AG09309 (cell line): ENCODE measurements around the gene APBB1IP.
"Not testable (repeated sequence)": the region's sequence is repeated elsewhere in the genome, so short reads cannot be mapped to it uniquely, and the experiment has no call there.

ENCODE experiments used
- DNase-seq: peaks from one replicate; pipeline ENCODE4 v3.0.0-alpha.2; 2010; ENCODE audit warnings: low read depth
- H3K4me3 ChIP-seq: 2 replicates; pipeline ENCODE4 v1.5.1; 2011; ENCODE audit warnings: mild to moderate bottlenecking, low read depth, low read length, moderate library complexity; ENCODE audit not compliant: control insufficient read depth
- TF ChIP-seq, protein P1 (sequence below): IDR thresholded peaks from 2 replicates; pipeline ENCODE4 v1.5.1; 2011; ENCODE audit warnings: mild to moderate bottlenecking, low read depth, low read length, inconsistent platforms; ENCODE audit not compliant: insufficient read depth, control insufficient read depth; ENCODE audit errors: missing control alignments

The APBB1IP gene, protein sequence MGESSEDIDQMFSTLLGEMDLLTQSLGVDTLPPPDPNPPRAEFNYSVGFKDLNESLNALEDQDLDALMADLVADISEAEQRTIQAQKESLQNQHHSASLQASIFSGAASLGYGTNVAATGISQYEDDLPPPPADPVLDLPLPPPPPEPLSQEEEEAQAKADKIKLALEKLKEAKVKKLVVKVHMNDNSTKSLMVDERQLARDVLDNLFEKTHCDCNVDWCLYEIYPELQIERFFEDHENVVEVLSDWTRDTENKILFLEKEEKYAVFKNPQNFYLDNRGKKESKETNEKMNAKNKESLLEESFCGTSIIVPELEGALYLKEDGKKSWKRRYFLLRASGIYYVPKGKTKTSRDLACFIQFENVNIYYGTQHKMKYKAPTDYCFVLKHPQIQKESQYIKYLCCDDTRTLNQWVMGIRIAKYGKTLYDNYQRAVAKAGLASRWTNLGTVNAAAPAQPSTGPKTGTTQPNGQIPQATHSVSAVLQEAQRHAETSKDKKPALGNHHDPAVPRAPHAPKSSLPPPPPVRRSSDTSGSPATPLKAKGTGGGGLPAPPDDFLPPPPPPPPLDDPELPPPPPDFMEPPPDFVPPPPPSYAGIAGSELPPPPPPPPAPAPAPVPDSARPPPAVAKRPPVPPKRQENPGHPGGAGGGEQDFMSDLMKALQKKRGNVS

DNA sequence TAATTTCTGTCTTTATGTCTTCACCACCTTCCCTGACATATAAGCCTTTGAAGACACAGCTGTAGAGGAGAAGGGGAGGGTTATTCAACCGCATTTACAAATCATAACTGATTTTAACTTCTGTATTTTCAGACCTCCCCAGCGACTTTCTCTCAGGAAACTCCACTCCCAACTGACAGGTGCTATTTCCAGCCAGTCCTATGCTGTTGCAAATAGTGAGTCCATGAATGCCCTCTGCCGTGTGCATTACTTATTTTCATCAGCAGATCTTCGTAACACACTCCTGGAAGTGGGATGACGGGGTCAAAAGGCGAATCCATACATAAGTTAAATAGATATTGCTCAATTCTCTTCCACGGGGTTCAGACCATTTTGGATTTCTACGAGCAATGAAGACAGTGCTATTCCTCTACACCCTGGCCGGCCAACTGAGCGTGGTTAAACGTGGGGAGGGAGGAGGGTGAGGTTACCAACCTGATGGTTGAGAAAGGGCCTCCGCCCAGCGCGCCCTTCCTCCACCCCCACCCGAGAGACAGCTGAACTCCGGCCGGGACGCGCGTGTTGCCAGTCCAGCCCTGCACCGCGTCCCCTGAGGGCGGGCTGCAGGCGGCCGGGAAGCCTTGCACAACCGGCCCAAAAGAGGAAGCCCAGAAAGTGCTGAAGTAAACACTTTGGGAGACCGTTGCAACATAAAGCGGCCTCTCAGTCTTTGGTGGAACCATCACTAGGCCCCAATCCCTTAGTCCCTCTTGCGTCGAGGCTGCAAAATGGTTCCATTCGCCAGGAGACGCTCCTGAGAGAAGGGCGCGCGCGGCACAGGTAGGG lies at the start of gene APBB1IP:
Gene APBB1IP, plus strand, starts transcription at position 705 of the 825 bp plus-strand sequence. CDS start 53,986 bp downstream, outside the sequence.
- peak; percentile 53 for DNase-seq
- H3K4me3 ChIP-seq, result peak within 1 kb of the TSS; percentile 67
- TF ChIP-seq, protein P1, sequence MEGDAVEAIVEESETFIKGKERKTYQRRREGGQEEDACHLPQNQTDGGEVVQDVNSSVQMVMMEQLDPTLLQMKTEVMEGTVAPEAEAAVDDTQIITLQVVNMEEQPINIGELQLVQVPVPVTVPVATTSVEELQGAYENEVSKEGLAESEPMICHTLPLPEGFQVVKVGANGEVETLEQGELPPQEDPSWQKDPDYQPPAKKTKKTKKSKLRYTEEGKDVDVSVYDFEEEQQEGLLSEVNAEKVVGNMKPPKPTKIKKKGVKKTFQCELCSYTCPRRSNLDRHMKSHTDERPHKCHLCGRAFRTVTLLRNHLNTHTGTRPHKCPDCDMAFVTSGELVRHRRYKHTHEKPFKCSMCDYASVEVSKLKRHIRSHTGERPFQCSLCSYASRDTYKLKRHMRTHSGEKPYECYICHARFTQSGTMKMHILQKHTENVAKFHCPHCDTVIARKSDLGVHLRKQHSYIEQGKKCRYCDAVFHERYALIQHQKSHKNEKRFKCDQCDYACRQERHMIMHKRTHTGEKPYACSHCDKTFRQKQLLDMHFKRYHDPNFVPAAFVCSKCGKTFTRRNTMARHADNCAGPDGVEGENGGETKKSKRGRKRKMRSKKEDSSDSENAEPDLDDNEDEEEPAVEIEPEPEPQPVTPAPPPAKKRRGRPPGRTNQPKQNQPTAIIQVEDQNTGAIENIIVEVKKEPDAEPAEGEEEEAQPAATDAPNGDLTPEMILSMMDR, result peak; percentile 5

DNA sequence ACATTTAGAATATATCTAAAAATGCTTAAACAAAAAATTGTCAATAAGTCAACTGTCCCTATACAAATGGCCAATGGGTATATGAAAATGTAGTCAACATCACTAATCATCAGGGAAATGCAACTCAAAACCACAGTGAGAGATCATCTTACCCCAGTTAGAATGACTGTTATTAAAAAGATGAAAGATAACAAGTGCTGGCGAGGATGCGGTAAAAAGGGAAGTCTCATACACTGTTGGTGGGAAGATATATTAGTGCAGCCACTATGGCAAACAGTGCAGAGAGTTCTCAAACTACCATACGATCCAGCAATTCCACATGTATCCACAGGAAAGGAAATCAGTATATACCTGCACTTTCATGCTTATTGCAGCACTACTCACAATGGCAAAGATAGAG lies 48.6 kb upstream of the APBB1IP start:
- TF ChIP-seq, protein P1, result no peak

DNA sequence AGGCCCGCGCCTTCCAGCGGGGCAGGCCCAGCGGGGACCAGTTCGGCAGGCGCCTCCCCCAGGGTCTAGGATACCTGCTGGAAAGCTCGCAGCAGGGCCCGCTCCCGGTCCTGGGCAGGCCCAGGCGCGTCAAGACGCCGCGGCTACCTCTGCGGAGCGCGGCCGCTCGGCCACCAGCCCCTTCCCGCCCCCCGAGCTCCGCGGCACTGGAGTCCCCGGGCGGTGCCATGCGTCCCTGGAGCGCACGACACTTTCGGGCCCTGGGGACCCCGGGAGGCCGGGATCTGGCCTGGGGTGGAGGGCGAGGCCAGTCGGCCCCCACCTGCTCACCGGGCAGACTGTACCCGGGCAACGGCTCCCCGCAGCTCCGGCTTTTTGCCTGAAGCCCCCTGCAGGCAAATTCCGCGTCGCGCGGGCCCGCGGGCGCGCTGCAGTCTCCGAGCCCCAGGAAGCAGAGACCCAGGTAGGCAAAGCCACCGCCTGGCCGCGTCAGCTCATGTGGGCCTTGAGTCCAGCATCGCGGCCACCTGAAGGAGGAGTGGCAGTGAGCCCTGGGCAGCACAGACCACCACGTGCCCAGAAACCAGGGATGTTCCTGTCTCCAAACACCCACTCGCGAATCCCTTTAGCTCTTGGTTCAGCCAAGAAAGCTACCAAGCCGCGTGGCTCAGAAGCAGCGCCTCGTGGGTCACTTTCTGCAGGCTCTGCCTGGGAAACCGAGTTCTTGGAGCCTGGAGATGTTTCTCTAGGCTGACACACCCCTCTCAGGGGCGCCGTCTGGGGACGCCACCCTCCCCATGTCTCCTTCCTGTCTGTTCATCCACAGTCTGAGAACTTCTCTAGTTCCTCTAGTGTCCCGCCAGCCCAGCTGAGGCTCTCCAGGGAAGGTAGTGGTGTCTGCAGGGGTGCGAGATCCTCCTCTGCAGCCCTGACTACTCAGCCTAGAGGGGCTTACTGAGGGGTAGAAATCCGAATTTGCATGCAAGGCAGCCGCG lies 46.1 kb upstream of the APBB1IP start:
- no peak for DNase-seq
- H3K4me3 ChIP-seq, result no peak overlapping the region
- TF ChIP-seq, protein P1, result no peak

More for the DNA sequence above, 48.6 kb upstream of the APBB1IP start:
- DNase-seq, result no peak
- no peak overlapping the region for H3K4me3 ChIP-seq

DNA sequence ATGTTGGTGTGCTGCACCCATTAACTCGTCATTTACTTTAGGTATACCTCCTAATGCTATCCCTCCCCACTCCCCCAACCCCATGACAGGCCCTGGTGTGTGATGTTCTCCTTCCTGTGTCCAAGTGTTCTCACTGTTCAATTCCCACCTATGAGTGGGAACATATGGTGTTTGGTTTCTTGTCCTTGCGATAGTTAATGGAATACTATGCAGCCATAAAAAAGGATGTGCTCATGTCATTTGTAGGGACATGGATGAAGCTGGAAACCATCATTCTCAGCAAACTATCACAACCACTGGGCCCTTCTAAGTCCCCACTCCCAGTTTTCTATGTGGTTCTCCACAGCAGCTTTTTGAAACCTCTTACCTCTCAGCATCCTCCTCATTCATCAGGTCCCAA lies 39.8 kb upstream of the APBB1IP start:
- not testable (repeated sequence) for DNase-seq, H3K4me3 ChIP-seq

DNA sequence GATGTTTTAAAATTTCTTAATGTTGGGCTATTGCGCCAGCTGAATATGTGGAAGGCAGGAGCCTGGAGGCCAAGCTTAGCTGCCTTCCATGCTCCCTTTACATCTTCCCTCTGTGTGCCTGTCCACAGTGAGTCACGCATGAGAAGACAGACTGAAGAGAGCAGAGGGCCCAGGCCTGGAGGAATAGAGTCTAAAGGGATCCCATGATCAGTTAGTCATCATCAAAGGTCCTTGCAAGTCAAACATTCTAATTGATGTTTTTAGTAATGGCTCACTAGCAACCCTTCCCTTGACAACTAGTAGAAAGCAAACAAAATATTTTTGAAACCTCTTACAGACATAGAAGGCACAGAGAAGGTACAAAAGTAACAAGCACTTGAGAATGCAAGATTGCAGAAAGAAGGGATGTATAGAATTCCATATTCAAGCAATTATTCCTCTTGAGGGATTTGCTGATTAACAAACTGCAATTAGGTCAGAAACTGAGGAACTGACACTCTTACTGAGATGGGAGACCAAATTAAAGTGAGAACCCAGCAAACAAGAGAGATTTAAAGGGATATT lies 30.7 kb upstream of the APBB1IP start:
- TF ChIP-seq, protein P1, result no peak
- peak; percentile 51 for DNase-seq

DNA sequence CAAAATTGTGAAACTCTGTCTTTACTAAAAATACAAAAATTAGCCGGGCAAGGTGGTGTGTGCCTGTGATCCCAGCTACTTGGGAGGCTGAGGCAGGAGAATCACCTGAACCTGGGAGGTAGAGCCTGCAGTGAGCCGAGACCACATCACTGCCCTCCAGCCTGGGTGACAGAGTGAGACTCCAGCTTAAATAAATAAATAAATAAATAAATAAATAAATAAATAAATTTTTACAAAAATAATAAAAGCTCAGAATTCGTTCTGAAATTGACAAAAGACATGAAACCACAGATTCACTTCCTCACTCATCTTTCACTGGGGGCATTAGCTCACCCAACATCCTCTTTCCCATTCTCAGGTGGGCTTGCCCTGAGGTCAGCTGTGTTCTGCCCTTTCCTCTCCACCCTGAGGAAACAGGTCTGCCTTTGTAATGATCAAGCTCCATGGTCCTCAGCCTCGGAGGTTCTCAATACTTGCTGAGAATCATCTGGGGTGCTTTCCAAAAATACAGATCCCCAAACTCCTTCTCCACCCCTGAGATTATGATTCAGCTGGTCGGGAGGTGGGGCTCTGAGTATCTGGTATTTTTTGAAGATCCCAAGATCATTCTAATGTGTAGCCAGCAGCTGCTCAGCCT lies 29.2 kb upstream of the APBB1IP start:
- TF ChIP-seq, protein P1, result no peak
- H3K4me3 ChIP-seq, result no peak overlapping the region
- DNase-seq, result no peak

More for the DNA sequence above, 30.7 kb upstream of the APBB1IP start:
- H3K4me3 ChIP-seq, result no peak overlapping the region
